HepG2 (cell line): ENCODE data around the gene CISTR. TPM values are rescaled to one million over a fixed set of nuclear protein-coding genes. Genes with fewer than 3 reads are reported as not detected.

Source experiments
- ATF1 ChIP-seq: IDR thresholded peaks from 2 replicates; pipeline ENCODE4 v1.6.1; 2016; ENCODE audit warnings: mild to moderate bottlenecking, control low read depth
- DBP ChIP-seq: sonication (generic); formaldehyde crosslinking; IDR thresholded peaks from 2 replicates; pipeline ENCODE4 v1.4.0; 2020; ENCODE audit warnings: missing genetic modification reagents; ENCODE audit errors: not compliant biosample characterization
- GATAD1 ChIP-seq: IDR thresholded peaks from 2 replicates; pipeline ENCODE4 v1.6.1; 2016; ENCODE audit warnings: missing genetic modification reagents, missing compliant biosample characterization
- HDAC2 ChIP-seq: sonication (generic); formaldehyde crosslinking; IDR thresholded peaks from 2 replicates; pipeline ENCODE4 v1.4.0; 2020; ENCODE audit warnings: missing genetic modification reagents
- KAT8 ChIP-seq: IDR thresholded peaks from 2 replicates; pipeline ENCODE4 v1.6.1; 2016; ENCODE audit warnings: missing genetic modification reagents, missing compliant biosample characterization
- KMT2A ChIP-seq: sonication (generic); formaldehyde crosslinking; IDR thresholded peaks from 2 replicates; pipeline ENCODE4 v1.4.0; 2020; ENCODE audit warnings: missing genetic modification reagents
- MXD4 ChIP-seq: IDR thresholded peaks from 2 replicates; pipeline ENCODE4 v1.6.1; 2016; ENCODE audit warnings: mild to moderate bottlenecking, missing biosample characterization, missing genetic modification reagents
- PITX1 ChIP-seq: sonication (generic); formaldehyde crosslinking; IDR thresholded peaks from 2 replicates; pipeline ENCODE4 v1.5.1; 2020; ENCODE audit warnings: mild to moderate bottlenecking, missing genetic modification reagents
- PPARG ChIP-seq: conservative IDR thresholded peaks from 2 replicates; pipeline ENCODE4 v1.6.1; 2016; ENCODE audit warnings: missing biosample characterization, missing genetic modification reagents
- SOX5 ChIP-seq: IDR thresholded peaks from 2 replicates; pipeline ENCODE4 v1.6.1; 2016; ENCODE audit warnings: borderline replicate concordance
- SOX6 ChIP-seq, 2 experiments: fragments of 450-650 bp in 1 of 2; sonication (generic) in 1 of 2; formaldehyde crosslinking in 1 of 2; IDR thresholded peaks; 2 replicates each; pipeline versions ENCODE4 v1.4.0 to v1.6.1; 2017 to 2020; ENCODE audit warnings: antibody characterized with exemption in 1 of 2, mild to moderate bottlenecking in 1 of 2, missing genetic modification reagents in 1 of 2
- TEAD3 ChIP-seq: optimal IDR thresholded peaks from 2 replicates; pipeline ENCODE3; 2016; ENCODE audit warnings: borderline replicate concordance
- TOPORS ChIP-seq: sonication (generic); formaldehyde crosslinking; IDR thresholded peaks from 2 replicates; pipeline ENCODE4 v1.8.0; 2023; ENCODE audit warnings: mild to moderate bottlenecking, missing genetic modification reagents
- ZFP36 ChIP-seq: fragments of 150-350 bp; IDR thresholded peaks from 2 replicates; pipeline ENCODE4 v1.6.1; 2018; ENCODE audit warnings: borderline replicate concordance, low read length, low read depth; ENCODE audit not compliant: partially characterized antibody
- ZNF331 ChIP-seq: sonication (generic); formaldehyde crosslinking; IDR thresholded peaks from 2 replicates; pipeline ENCODE4 v1.4.0; 2020; ENCODE audit warnings: missing genetic modification reagents
- ZNF501 ChIP-seq: sonication (generic); formaldehyde crosslinking; IDR thresholded peaks from 2 replicates; pipeline ENCODE4 v1.5.1; 2020; ENCODE audit warnings: mild to moderate bottlenecking, moderate library complexity, missing genetic modification reagents
- ZNF768 ChIP-seq: sonication (generic); formaldehyde crosslinking; IDR thresholded peaks from 2 replicates; pipeline ENCODE4 v1.4.0; 2020; ENCODE audit warnings: missing genetic modification reagents
- ZNF792 ChIP-seq: IDR thresholded peaks from 2 replicates; pipeline ENCODE4 v1.6.1; 2016
- polyA plus RNA-seq, 8 experiments: library from polyadenylated mRNA; depleted of rRNA in 3 of 8; stranded (reverse) in 7 of 8; unstranded in 1 of 8; fragments of >200 nt; fragmentation: Illumina TruSeq in 4 of 8; extraction: Trizol in 4 of 8; gene quantifications; 2 replicates each; pipeline versions ENCODE4 v1.2.1 to v1.2.3, GENCODE V29; 2011 to 2016; ENCODE audit warnings: low read depth in 4 of 8, missing spikeins in 1 of 8, mixed read lengths in 1 of 8; ENCODE audit not compliant: insufficient read depth in 1 of 8
- total RNA-seq, 5 experiments: library from RNA; depleted of rRNA; stranded (reverse); fragments of >200 nt; fragmentation: Illumina TruSeq; extraction: Trizol; gene quantifications; 2 replicates each; pipeline ENCODE4 v1.2.3, GENCODE V29; 2016; ENCODE audit warnings: low read depth in 1 of 5
- TF ChIP-seq, protein P1 (sequence below): sonication (generic); formaldehyde crosslinking; IDR thresholded peaks from 2 replicates; pipeline ENCODE4 v1.4.0; 2020; ENCODE audit warnings: missing genetic modification reagents, mild to moderate bottlenecking, borderline replicate concordance
- TF ChIP-seq, protein P2 (sequence below): sonication (generic); formaldehyde crosslinking; IDR thresholded peaks from 2 replicates; pipeline ENCODE4 v1.9.0; 2021; ENCODE audit warnings: missing genetic modification reagents, borderline replicate concordance
- TF ChIP-seq, protein P3 (sequence below): IDR thresholded peaks from 2 replicates; pipeline ENCODE4 v1.6.1; 2016; ENCODE audit warnings: missing genetic modification reagents, missing compliant biosample characterization

CISTR gene
- total and polyA plus RNA-seq, 2 of the 13 experiments (the other 11 are each of a cell fraction or from before 2014, with no cell fraction given), result not detected

- TF ChIP-seq, protein P1, sequence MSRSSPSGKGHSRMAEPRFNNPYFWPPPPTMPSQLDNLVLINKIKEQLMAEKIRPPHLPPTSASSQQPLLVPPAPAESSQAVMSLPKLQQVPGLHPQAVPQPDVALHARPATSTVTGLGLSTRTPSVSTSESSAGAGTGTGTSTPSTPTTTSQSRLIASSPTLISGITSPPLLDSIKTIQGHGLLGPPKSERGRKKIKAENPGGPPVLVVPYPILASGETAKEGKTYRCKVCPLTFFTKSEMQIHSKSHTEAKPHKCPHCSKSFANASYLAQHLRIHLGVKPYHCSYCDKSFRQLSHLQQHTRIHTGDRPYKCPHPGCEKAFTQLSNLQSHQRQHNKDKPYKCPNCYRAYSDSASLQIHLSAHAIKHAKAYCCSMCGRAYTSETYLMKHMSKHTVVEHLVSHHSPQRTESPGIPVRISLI, result 0 out of 2 replicates have a peak, but pooled peaks have one; percentile 37
- TF ChIP-seq KMT2A (CRISPR knock-in tag) (peak; percentile 38; the same call in 1 of the 2 replicates), SOX5 (CRISPR knock-in tag) (peak; percentile 26; the same call in 1 of the 2 replicates), ZFP36 (peak; percentile 10), PPARG (CRISPR knock-in tag) (0 out of 2 replicates have a peak, but pooled peaks have one; percentile 19), MXD4 (CRISPR knock-in tag) (peak; percentile 50; the same call in 1 of the 2 replicates), GATAD1 (peak; percentile 40; the same call in 1 of the 2 replicates), ZNF331 (peak; percentile 61; the same call in 1 of the 2 replicates), ZNF792 (CRISPR knock-in tag) (0 out of 2 replicates have a peak, but pooled peaks have one; percentile 38), TOPORS (CRISPR knock-in tag) (no peak), KAT8 (CRISPR knock-in tag) (0 out of 2 replicates have a peak, but pooled peaks have one; percentile 48), ATF1 (no peak), HDAC2 (CRISPR knock-in tag) (0 out of 2 replicates have a peak, but pooled peaks have one; percentile 38), TEAD3 (CRISPR knock-in tag) (peak; percentile 90), ZNF501 (0 out of 2 replicates have a peak, but pooled peaks have one; percentile 26), SOX6 (IDR thresholded peaks at IDR 0.05) (no peak), SOX6 (CRISPR knock-in tag; IDR thresholded peaks at IDR 0.05) (peak; percentile 38; the same call in 1 of the 2 replicates), ZNF768 (CRISPR knock-in tag) (peak; percentile 50; the same call in 1 of the 2 replicates), DBP (CRISPR knock-in tag) (no peak), PITX1 (CRISPR knock-in tag) (peak; percentile 71; the same call in 1 of the 2 replicates)
- TF ChIP-seq, protein P2, sequence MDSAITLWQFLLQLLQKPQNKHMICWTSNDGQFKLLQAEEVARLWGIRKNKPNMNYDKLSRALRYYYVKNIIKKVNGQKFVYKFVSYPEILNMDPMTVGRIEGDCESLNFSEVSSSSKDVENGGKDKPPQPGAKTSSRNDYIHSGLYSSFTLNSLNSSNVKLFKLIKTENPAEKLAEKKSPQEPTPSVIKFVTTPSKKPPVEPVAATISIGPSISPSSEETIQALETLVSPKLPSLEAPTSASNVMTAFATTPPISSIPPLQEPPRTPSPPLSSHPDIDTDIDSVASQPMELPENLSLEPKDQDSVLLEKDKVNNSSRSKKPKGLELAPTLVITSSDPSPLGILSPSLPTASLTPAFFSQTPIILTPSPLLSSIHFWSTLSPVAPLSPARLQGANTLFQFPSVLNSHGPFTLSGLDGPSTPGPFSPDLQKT, result no peak
- TF ChIP-seq, protein P3, sequence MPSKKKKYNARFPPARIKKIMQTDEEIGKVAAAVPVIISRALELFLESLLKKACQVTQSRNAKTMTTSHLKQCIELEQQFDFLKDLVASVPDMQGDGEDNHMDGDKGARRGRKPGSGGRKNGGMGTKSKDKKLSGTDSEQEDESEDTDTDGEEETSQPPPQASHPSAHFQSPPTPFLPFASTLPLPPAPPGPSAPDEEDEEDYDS (CRISPR knock-in tag), result peak; percentile 29; the same call in 1 of the 2 replicates
These were observed 5.1 kb downstream of the CISTR start (continued) for GRCh38 chr12:53746592-53747092.
